Neuron (in vitro differentiated cells): ENCODE results near the gene PRUNE2.

ENCODE experiments used
- H2AFZ ChIP-seq: one replicate; pipeline ENCODE4 v1.6.1; 2013; ENCODE audit warnings: low read depth, mild to moderate bottlenecking, inconsistent platforms, low read length, moderate library complexity
- H3K27me3 ChIP-seq: one replicate; pipeline ENCODE4 v1.6.1; 2013; ENCODE audit warnings: low read length; ENCODE audit not compliant: insufficient read depth
- H3K36me3 ChIP-seq: one replicate; pipeline ENCODE4 v1.6.1; 2013; ENCODE audit warnings: low read length; ENCODE audit not compliant: insufficient read depth
- H3K4me1 ChIP-seq: one replicate; pipeline ENCODE4 v1.6.1; 2013; ENCODE audit warnings: low read length; ENCODE audit not compliant: insufficient read depth
- H3K4me3 ChIP-seq: 2 replicates; pipeline ENCODE4 v1.5.1; 2013; ENCODE audit warnings: mild to moderate bottlenecking, low read length, moderate library complexity
- H3K9me3 ChIP-seq: one replicate; pipeline ENCODE4 v1.6.1; 2013; ENCODE audit warnings: low read length

Gene PRUNE2

DNA sequence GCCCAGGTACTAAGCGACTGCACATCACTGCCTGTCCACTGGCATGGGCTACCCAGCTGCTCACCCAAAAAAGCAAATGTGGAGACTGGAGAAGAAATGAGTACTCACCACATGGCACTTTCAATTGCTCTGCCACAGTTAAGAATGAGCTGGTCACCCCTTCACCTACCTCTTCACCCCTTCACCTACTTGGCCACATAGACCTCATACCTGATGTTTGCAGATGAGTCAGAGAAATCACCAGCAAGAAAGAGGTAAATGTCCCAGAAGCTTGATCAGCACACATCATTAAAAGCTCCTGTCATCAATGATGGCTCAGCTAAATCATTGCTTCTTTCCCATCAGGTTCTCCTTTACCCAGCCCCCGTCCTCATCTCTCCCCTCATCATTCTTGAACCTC lies 7.6 kb upstream of the PRUNE2 start:
- H3K4me3 ChIP-seq = no peak overlapping the region
- no peaks in the 10 kb centered on the region for H3K36me3 ChIP-seq
- H3K9me3 ChIP-seq = no peaks in the 10 kb centered on the region
- H2AFZ ChIP-seq = no peak overlapping the region
- H3K4me1 ChIP-seq = peaks cover 15% of the 10 kb centered on the region
- H3K27me3 ChIP-seq = no peaks in the 10 kb centered on the region

DNA sequence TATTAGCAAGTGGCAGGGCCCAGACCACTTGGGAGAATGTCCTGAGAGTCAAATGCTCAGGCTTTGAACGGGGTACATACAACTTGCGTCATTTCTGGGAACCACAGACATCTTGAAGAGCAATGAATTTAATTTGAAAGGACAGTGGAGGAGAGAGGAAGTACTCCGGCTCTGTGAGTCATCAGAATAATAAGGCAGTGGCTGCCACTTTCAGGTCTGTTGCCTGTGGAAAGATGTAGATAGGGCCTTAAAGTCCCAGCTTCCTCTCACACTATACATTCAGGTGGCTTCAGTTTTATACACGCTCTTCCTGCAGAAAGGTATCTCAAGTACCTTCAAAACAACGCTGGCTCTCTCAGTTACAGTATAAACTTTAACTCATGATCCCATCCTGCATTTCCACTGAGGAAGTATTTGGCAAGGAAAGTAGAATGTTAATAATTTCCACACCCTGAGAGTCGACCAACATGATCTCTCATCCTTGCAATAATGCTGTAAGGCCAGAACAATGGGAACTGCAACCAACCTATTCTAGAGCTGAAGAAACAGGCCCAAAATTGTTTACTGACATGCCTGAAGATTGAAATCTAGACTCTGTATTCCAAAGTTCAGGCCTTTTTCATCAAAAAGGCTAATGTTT lies 6.8 kb upstream of the PRUNE2 start:
- peak overlapping the region; percentile 53 for H2AFZ ChIP-seq
- no peaks in the 10 kb centered on the region for H3K9me3 ChIP-seq
- peaks cover 15% of the 10 kb centered on the region for H3K4me1 ChIP-seq
- no peaks in the 10 kb centered on the region for H3K36me3 ChIP-seq
- H3K4me3 ChIP-seq = no peak overlapping the region
- H3K27me3 ChIP-seq = no peaks in the 10 kb centered on the region

DNA sequence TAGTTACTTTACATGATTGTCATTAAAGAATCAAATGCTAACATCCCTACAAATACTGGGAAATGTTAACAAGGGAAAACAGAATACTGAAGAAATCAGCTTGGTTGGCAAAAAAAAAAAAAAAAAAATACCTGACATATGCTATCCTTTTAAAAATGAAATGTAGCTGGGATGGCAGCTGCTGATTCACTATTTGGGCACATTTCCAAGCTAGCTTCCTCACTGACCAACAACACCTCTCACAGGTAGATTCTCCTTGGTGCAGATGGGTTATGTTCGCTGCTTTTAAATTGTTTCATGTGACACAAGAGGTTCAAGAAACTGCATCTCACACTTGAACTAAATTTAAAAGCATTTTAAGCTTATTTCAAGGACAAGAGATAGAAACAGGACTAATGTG lies 6.1 kb upstream of the PRUNE2 start:
- peaks cover 15% of the 10 kb centered on the region for H3K4me1 ChIP-seq
- peak overlapping the region; percentile 53 for H2AFZ ChIP-seq
- H3K36me3 ChIP-seq = no peaks in the 10 kb centered on the region
- no peaks in the 10 kb centered on the region for H3K9me3 ChIP-seq
- H3K4me3 ChIP-seq = no peak overlapping the region
- peaks cover 4% of the 10 kb centered on the region for H3K27me3 ChIP-seq

DNA sequence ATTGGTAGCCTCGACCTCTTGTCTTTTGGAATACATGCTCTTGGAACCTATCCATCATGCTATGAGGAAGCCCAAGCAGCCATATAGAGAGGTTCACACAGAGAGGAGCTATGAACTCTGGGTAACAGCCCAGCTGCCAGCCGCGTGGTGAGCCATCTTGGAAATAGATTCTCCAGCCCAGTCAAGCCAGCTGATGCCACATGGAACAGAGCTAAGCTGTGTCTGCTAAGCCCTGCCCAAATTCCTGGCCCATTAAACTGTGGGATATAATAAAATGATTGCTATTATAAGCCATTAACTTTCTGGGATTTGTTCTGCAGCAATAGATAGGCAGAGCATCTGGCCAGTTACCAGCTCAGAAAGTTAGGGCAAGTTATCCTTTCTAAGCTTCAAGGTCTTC lies 4.9 kb upstream of the PRUNE2 start:
- H2AFZ ChIP-seq = no peak overlapping the region
- H3K4me3 ChIP-seq = no peak overlapping the region
- no peaks in the 10 kb centered on the region for H3K36me3 ChIP-seq
- peaks cover 10% of the 10 kb centered on the region for H3K27me3 ChIP-seq
- no peaks in the 10 kb centered on the region for H3K9me3 ChIP-seq
- H3K4me1 ChIP-seq = peaks cover 20% of the 10 kb centered on the region

DNA sequence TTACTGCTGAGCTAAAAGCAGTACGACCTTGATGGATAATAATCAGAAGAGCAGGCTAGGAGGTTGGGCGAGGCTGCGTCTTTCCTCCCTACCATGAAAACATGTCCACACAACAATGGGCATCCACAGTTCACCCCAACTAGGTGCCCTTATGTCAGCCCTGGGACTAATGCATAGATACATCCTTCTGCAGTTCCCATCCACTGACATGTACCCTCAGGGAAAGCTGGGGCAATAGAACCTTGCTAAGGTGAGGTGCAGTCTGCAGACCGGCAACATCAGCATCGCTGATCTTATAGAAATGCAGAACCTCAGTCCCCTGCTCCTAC lies 697 bp upstream of the PRUNE2 start:
- Histone ChIP-seq H3K4me3 (peak overlapping the region; percentile 49), H3K27me3 (peaks cover 23% of the 10 kb centered on the region), H3K9me3 (no peaks in the 10 kb centered on the region), H3K4me1 (peaks cover 13% of the 10 kb centered on the region), H3K36me3 (no peaks in the 10 kb centered on the region), H2AFZ (peak overlapping the region; percentile 89)

DNA sequence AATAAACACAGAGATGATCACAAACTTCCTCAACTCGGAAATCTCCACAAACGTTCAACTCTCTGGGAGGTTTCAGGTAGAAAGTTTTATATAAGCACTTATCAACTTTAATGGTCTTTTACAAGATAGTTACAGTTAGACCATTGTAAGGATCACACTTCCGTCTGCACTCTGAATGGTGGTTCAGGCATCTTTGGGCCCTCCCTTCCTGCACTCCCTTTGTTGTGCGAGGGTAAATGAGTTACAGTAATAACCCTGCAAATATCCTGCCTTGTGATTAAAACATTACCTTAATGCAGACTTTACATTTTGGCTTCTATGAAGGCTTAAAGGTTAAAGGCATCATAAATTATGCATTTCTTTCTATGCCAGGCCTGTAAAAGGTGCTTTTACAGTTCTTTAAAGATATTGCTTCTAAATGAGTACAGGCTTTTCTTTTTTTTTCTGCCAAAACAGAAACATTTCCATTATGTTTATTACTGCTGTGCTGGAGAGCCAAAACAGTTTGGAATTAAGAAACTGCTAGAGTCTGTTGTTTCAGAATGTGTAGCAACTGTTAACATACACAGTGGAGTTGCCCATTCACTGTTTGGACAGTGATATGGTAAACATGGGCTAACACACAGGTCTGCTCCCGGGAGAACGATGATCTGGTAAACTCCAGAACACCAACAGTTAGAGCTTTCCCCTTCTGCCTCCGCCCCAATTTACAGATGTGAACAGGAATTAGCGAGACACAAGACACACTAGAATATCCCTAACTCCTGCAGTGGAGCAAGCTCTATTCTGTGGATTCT lies 1.1 kb downstream of the PRUNE2 start:
- Histone ChIP-seq H2AFZ (no peak overlapping the region), H3K36me3 (no peaks in the 10 kb centered on the region), H3K9me3 (no peaks in the 10 kb centered on the region), H3K4me3 (peak overlapping the region; percentile 49), H3K27me3 (peaks cover 23% of the 10 kb centered on the region), H3K4me1 (peaks cover 13% of the 10 kb centered on the region)

DNA sequence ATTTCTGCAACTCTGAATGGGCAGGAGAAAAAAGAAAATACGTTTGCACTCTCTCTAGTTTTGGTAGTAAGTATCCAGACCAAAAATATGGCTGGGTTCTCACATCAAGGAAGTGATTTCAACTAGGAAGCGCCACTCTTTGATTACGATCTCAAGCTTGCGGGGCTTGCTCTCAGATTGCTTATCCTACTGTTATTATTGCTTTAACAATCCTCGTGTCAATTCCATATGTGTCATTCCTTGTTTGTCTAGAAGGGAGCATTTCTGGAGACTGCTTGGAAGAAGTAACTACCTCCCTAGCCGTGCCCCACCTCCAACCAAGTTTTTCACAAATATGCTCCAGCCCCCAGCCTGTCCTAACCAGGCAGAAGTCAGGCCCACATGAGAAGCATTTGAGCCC lies 3.5 kb downstream of the PRUNE2 start:
- no peak overlapping the region for H3K4me3 ChIP-seq
- H3K27me3 ChIP-seq = peaks cover 22% of the 10 kb centered on the region
- H3K36me3 ChIP-seq = no peaks in the 10 kb centered on the region

DNA sequence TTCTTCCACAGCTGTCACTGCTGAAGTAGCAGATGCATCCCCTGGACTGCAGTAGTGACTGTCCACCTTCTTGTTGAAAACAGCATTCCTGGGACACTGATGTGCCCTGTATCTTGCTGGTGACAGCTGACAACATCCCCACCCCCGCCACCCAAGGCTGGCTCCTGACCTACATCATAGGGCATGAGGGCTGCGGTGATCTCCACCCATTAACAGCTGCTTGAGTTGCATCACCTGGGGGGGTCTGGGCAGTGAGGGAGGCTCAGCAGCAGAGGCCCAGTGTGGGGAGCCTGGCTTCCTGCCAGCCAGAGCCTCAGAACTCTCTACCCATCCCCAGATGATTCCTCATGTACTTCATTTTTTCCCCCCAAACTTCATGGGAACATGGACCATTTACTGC lies 4.1 kb downstream of the PRUNE2 start:
- Histone ChIP-seq H3K4me3 (no peak overlapping the region), H3K27me3 (peaks cover 17% of the 10 kb centered on the region), H3K36me3 (no peaks in the 10 kb centered on the region), H2AFZ (no peak overlapping the region), H3K9me3 (no peaks in the 10 kb centered on the region), H3K4me1 (peaks cover 13% of the 10 kb centered on the region)

More for the DNA sequence above, 3.5 kb downstream of the PRUNE2 start:
- no peak overlapping the region for H2AFZ ChIP-seq
- H3K9me3 ChIP-seq = no peaks in the 10 kb centered on the region
- peaks cover 13% of the 10 kb centered on the region for H3K4me1 ChIP-seq

DNA sequence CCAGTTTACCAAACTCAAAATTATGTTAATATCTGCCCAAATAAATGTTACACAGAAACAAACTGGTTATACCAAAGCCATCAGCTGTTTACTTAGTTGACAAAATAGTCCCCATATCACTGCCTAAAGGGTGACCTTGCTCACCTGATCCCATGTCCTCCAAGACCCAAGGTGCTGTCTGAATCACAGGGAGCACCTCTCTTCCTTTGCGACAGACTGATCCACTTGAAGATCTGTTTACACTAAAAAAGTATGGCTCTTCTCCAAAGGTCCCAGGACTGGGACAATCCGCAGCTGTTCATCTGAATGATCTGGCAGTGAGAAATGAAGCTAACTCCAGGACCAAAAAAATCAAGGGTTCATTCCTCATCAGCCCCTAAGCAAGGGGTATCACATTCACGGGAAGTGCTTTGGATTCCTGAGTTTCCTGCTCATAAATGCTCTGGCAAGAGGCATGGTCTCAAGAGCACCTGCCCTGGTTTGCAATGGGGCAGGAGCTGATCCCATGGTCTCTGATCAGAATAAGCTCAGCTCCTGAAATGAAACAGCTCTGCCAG lies 5.0 kb downstream of the PRUNE2 start:
- no peaks in the 10 kb centered on the region for H3K9me3 ChIP-seq
- no peak overlapping the region for H2AFZ ChIP-seq
- peaks cover 12% of the 10 kb centered on the region for H3K27me3 ChIP-seq
- H3K4me3 ChIP-seq = no peak overlapping the region
- peaks cover 8% of the 10 kb centered on the region for H3K4me1 ChIP-seq
- H3K36me3 ChIP-seq = no peaks in the 10 kb centered on the region

DNA sequence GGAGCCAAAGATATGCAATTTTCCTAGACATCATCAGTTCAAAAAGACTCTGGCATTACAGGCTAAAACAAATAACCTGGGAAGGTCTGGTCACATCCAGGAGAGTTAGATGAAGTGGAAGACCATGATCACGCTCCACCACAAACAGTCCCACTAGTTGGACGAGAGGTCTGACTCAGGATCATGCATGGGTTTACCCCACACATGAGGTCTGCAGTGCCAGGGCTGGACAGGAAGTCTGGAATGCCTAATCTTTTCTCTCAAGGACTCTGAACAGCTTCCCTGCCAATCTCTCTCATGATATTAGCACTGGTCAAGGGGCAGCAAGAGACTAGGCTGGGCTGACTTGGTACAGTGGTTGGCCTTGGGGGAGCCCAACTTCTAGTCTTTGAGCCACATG lies 7.1 kb downstream of the PRUNE2 start:
- H3K36me3 ChIP-seq = no peaks in the 10 kb centered on the region
- no peak overlapping the region for H3K4me3 ChIP-seq
- H3K27me3 ChIP-seq = no peaks in the 10 kb centered on the region
- H3K9me3 ChIP-seq = no peaks in the 10 kb centered on the region
- no peaks in the 10 kb centered on the region for H3K4me1 ChIP-seq
- H2AFZ ChIP-seq = no peak overlapping the region

DNA sequence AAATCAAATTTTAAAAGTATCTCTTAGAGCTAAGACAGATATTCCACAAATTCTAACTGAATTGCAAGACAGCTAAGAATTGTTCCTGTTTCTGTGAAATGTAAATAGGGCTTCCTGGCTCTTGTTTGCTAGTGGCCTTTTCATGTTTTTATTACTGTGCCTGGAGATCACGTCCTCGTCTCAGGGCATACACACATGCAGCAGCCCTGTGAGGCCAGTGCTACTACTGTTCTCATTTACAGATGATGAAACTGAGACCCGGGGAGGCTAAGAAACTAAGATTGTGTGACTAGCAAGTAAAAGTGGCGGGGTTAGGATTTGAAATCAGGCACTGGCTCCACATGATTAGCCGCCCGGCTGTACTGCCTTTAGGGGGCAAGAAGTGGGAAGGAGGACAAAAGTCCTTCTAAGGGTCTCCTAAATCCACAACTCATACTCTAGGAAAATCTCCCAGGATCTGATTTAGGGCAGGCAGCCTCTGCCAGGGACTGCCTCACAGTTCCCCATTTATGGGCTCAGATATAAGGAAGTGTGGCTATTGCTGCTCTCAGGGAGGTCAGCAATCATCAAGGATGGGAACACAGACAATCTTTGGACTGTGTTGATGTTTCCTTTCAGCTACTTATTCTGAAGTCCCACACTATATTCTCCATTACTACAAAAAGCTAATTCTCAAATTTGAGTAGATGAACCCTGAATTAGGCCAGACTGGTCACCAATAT lies 7.9 kb downstream of the PRUNE2 start:
- Histone ChIP-seq H3K4me3 (no peak overlapping the region), H3K27me3 (no peaks in the 10 kb centered on the region), H3K36me3 (no peaks in the 10 kb centered on the region), H3K4me1 (peaks cover 6% of the 10 kb centered on the region), H2AFZ (no peak overlapping the region), H3K9me3 (no peaks in the 10 kb centered on the region)

DNA sequence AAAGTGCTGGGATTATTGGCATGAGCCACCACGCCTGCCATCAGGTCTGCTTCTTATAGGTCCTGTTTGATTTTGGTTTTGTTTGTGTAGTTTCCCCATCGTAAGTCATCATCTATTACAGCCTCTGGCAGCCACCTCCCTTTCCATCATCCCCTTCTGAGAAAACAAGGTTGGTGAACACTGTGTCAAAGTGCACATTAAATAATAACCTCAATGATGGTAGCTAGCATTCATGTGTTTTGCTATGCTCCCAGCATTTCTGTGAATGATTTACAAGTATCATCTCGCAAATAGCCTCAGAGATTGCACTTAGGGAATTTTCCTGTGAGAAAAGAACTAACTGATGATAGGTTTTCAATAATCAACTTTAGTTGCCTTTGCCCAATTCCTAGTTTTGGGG lies 9.9 kb downstream of the PRUNE2 start:
- Histone ChIP-seq H3K27me3 (no peaks in the 10 kb centered on the region), H3K4me1 (peaks cover 8% of the 10 kb centered on the region), H2AFZ (no peak overlapping the region), H3K9me3 (no peaks in the 10 kb centered on the region), H3K36me3 (no peaks in the 10 kb centered on the region), H3K4me3 (no peak overlapping the region)

DNA sequence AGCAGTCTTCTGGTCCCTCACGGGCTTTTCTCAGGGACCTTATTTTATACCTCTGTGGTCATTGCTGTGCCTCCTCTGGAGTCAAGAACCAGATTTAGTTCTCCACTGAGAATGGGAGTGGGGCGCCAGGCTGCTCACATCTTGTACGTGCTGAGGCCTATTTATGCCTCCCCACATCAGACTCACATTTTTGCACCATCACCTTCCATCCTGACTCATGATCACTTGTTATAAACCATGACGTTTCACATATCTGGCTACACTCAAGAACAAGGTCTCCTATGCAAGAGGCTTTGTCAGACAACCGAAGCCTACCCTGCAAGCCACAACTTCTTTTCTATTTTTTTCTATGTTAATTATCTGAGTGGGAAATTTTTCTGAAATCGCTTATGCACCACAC lies 10.7 kb downstream of the PRUNE2 start:
- Histone ChIP-seq H3K4me1 (peaks cover 8% of the 10 kb centered on the region), H3K36me3 (no peaks in the 10 kb centered on the region), H3K27me3 (no peaks in the 10 kb centered on the region), H3K4me3 (no peak overlapping the region), H3K9me3 (no peaks in the 10 kb centered on the region), H2AFZ (no peak overlapping the region)
